HCT116 (cell line): ENCODE measurements around the gene BCKDK. TPM values are rescaled to one million over a fixed set of nuclear protein-coding genes. Genes with fewer than 3 reads are reported as not detected.

Experiments used
- ATAC-seq: fragments of 200-7000 bp; cut with Tn5 transposase; 2 replicates; pipeline ENCODE4 v1.9.1; 2020; ENCODE audit warnings: mild to moderate bottlenecking, moderate library complexity
- BruUV-seq: library from RNA; stranded (reverse); fragments of 400-500 nt; replicated peaks from 2 replicates; lab custom pipeline; 2021; lab: Mats Ljungman, UMichigan
- CTCF ChIA-PET: fragments of 300-600 bp; sonication (Branson Sonifier 250); formaldehyde crosslinking; loops from one replicate; lab custom pipeline; 2021; ENCODE audit warnings: antibody characterized with exemption; lab: Charles Lee
- POLR2A ChIA-PET: fragments of 300-600, 350-600 bp; sonication (Branson Sonifier 250); formaldehyde crosslinking; loops from one replicate; lab custom pipeline; 2021; ENCODE audit warnings: antibody characterized with exemption; lab: Charles Lee
- RAD21 ChIA-PET, 2 experiments: fragments of 300-600 bp; sonication (Branson Sonifier 250); formaldehyde crosslinking; loops; one replicate each; lab custom pipeline; 2023; ENCODE audit warnings: low total read pairs in 2 of 2; ENCODE audit not compliant: uncharacterized antibody in 2 of 2, unreplicated experiment in 2 of 2, low non-redundant PET in 1 of 2; lab: Charles Lee
- DNase-seq: peaks from one replicate; pipeline ENCODE4 v3.0.0-alpha.2; 2010; ENCODE audit warnings: low read depth, low spot score
- H2AFZ ChIP-seq: fragments of 200-600 bp; shearing (Covaris generic), sonication (generic); 2 replicates; pipeline ENCODE4 v1.6.1; 2017; ENCODE audit warnings: low read depth, mixed run types, mixed read lengths, antibody characterized with exemption, low read length; ENCODE audit not compliant: poor library complexity, severe bottlenecking
- H3K27ac ChIP-seq: 2 replicates; pipeline ENCODE4 v1.5.1; 2012; ENCODE audit warnings: low read depth, low read length
- H3K27me3 ChIP-seq: fragments of 200-600 bp; sonication (generic); 2 replicates; pipeline ENCODE4 v1.6.1; 2016; ENCODE audit warnings: mixed run types, low read length, mixed read lengths; ENCODE audit not compliant: insufficient read depth
- H3K36me3 ChIP-seq, 2 experiments: fragments of 200-500 bp in 1 of 2; fragments of 200-600 bp in 1 of 2; sonication (Bioruptor generic) in 1 of 2; sonication (generic) in 1 of 2; 2 replicates each; pipeline versions ENCODE4 v1.5.1 to v1.6.1; 2014 to 2016; ENCODE audit warnings: low read length in 2 of 2, inconsistent platforms in 1 of 2, mixed read lengths in 1 of 2, mixed run types in 1 of 2; ENCODE audit not compliant: insufficient read depth in 2 of 2, control insufficient read depth in 1 of 2
- H3K4me1 ChIP-seq, 2 experiments: fragments of 200-600 bp in 1 of 2; sonication (generic) in 1 of 2; 2 replicates each; pipeline versions ENCODE4 v1.5.1 to v1.6.1; 2012 to 2017; ENCODE audit warnings: low read length in 2 of 2, inconsistent platforms in 1 of 2, mild to moderate bottlenecking in 1 of 2, mixed read lengths in 1 of 2, mixed run types in 1 of 2, moderate library complexity in 1 of 2; ENCODE audit not compliant: insufficient read depth in 2 of 2, control insufficient read depth in 1 of 2
- H3K4me2 ChIP-seq: fragments of 200-600 bp; sonication (generic); 2 replicates; pipeline ENCODE4 v1.6.1; 2017; ENCODE audit warnings: mixed run types, low read length, mixed read lengths
- H3K4me3 ChIP-seq, 2 experiments: fragments of 200-600 bp in 1 of 2; sonication (generic) in 1 of 2; replicated peaks in 1 of 2; 2 replicates each; pipeline ENCODE4 v1.5.1; 2011 to 2016; ENCODE audit warnings: low read length in 2 of 2, control low read depth in 1 of 2, low read depth in 1 of 2, mild to moderate bottlenecking in 1 of 2, mixed read lengths in 1 of 2, mixed run types in 1 of 2
- H3K79me2 ChIP-seq: fragments of 200-600 bp; sonication (generic); 2 replicates; pipeline ENCODE4 v1.6.1; 2017; ENCODE audit warnings: mild to moderate bottlenecking, mixed run types, low read length, moderate library complexity, mixed read lengths; ENCODE audit not compliant: insufficient read depth
- H3K9ac ChIP-seq: fragments of 200-600 bp; sonication (generic); 2 replicates; pipeline ENCODE4 v1.6.1; 2016; ENCODE audit warnings: low read length, mixed read lengths
- H3K9me2 ChIP-seq: fragments of 200-600 bp; sonication (generic), shearing (Covaris generic); 2 replicates; pipeline ENCODE4 v1.6.1; 2017; ENCODE audit warnings: mixed run types, mild to moderate bottlenecking, moderate library complexity; ENCODE audit not compliant: insufficient read depth
- H3K9me3 ChIP-seq, 2 experiments: fragments of 200-500 bp in 1 of 2; fragments of 200-600 bp in 1 of 2; sonication (Bioruptor generic) in 1 of 2; sonication (generic) in 1 of 2; 2 replicates each; pipeline ENCODE4 v1.6.1; 2014 to 2017; ENCODE audit warnings: low read length in 2 of 2, mixed read lengths in 2 of 2, inconsistent platforms in 1 of 2, low read depth in 1 of 2, mild to moderate bottlenecking in 1 of 2, mixed run types in 1 of 2, moderate library complexity in 1 of 2; ENCODE audit not compliant: control insufficient read depth in 1 of 2, insufficient read depth in 1 of 2
- H4K20me1 ChIP-seq: fragments of 200-600 bp; sonication (generic), shearing (Covaris generic); 2 replicates; pipeline ENCODE4 v1.6.1; 2017; ENCODE audit warnings: mixed run types, mild to moderate bottlenecking, moderate library complexity; ENCODE audit not compliant: insufficient read depth
- EZH2 ChIP-seq: fragments of 200-600 bp; sonication (generic); IDR thresholded peaks from 2 replicates; pipeline ENCODE4 v1.6.1; 2017; ENCODE audit warnings: antibody characterized with exemption, mixed run types
- EZH2phosphoT487 ChIP-seq: fragments of 200-600 bp; IDR thresholded peaks from 2 replicates; pipeline ENCODE4 v1.6.1; 2018; ENCODE audit warnings: antibody characterized with exemption, borderline replicate concordance
- JUND ChIP-seq: IDR thresholded peaks from 2 replicates; pipeline ENCODE4 v1.6.1; 2012
- MAX ChIP-seq: IDR thresholded peaks from 2 replicates; pipeline ENCODE4 v1.6.1; 2012
- POLR2AphosphoS5 ChIP-seq: IDR thresholded peaks from 2 replicates; pipeline ENCODE4 v1.6.1; 2011; ENCODE audit warnings: mild to moderate bottlenecking, low read depth, low read length, moderate library complexity
- SRF ChIP-seq: IDR thresholded peaks from 2 replicates; pipeline ENCODE4 v1.6.1; 2012; ENCODE audit warnings: low read depth
- ZBTB33 ChIP-seq: IDR thresholded peaks from 2 replicates; pipeline ENCODE4 v1.6.1; 2011; ENCODE audit warnings: mild to moderate bottlenecking, low read length, moderate library complexity; ENCODE audit not compliant: insufficient replicate concordance; ENCODE audit errors: extremely low read depth
- ZFX ChIP-seq: fragments of 450-650 bp; IDR thresholded peaks from 2 replicates; pipeline ENCODE4 v1.6.1; 2017
- ZNF274 ChIP-seq: fragments of 200-500 bp; sonication (Bioruptor generic); IDR thresholded peaks from 2 replicates; pipeline ENCODE4 v1.6.1; 2014; ENCODE audit warnings: mild to moderate bottlenecking, low read depth, low read length, inconsistent platforms
- intact Hi-C: fragments of 100-400 bp; cut with micrococcal nuclease; formaldehyde crosslinking; loops from 2 replicates; pipeline ENCODE4 v1.10.0; 2022
- total RNA-seq: library from RNA; stranded (reverse); gene quantifications from one replicate; pipeline ENCODE4 v1.2.1, GENCODE V29; 2021; ENCODE audit not compliant: unreplicated experiment
- TF ChIP-seq, protein P1 (sequence below): IDR thresholded peaks from 2 replicates; pipeline ENCODE4 v1.6.1; 2012

The BCKDK gene
- total RNA-seq, 1 experiment from 2014 or later, result 60.7 TPM

DNA sequence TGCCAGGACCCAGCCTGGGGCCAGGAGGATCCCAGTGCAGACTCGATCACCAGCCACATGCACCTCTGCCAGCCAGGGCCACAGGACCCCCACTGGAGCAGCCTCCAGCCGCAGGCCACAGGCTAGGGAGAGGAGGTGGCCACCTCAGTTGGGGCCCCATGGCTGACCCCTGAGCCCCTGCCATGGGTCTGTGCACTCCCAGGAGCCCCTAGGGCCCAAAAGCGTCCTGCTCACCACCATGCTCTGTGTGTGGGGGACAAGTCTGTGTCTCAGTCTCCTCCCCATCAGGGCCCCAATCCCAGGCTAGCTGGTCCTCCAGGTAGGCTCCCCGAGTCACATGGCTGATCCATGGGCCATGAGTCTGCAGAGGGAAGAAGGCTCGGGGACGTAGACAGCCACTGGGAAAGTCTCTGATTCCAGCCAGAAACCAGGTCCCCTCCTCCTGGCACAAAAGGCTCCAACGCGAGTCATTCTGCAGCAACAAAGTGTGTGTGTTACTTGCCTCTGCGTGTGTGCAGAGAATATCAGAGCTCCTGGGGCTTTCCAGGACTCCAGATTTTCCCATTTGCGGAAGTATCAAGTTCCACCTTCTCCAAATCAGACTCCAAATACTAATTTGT lies 33.4 kb downstream of the BCKDK start:
- H3K27me3 ChIP-seq, result no peaks in the 10 kb centered on the region
- H3K9me2 ChIP-seq, result no peaks in the 10 kb centered on the region
- H3K79me2 ChIP-seq, result no peaks in the 10 kb centered on the region
- peak overlapping the region; percentile 30 to 48 for H3K4me3 ChIP-seq
- no peaks in the 10 kb centered on the region for H3K9me3 ChIP-seq
- CTCF ChIA-PET, result interaction anchor here (0.6 to 2.2 kb wide), 29 partner anchors 10 to 319 kb away, joined by 3 to 30 read pairs (median 5); partner anchors contain the start of genes ARMC5, HSD3B7, KAT8 and ZNF646
- no peak overlapping the region for H2AFZ ChIP-seq
- H3K27ac ChIP-seq, result peak overlapping the region; percentile 70
- TF ChIP-seq ZNF274, result no peak
- no peak for TF ChIP-seq EZH2
- no peak for TF ChIP-seq POLR2AphosphoS5
- TF ChIP-seq EZH2phosphoT487, result no peak
- no peak for TF ChIP-seq ZBTB33
- TF ChIP-seq MAX, result no peak
- TF ChIP-seq, protein P1, sequence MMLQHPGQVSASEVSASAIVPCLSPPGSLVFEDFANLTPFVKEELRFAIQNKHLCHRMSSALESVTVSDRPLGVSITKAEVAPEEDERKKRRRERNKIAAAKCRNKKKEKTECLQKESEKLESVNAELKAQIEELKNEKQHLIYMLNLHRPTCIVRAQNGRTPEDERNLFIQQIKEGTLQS, result no peak
- no peak for TF ChIP-seq JUND
- TF ChIP-seq ZFX, result no peak
- TF ChIP-seq SRF, result no peak
- POLR2A ChIA-PET, result interaction anchor here (0.6 to 9.9 kb wide), 11 partner anchors 11 to 1021 kb away, joined by 3 to 84 read pairs (median 4); partner anchors contain the start of genes FUS, HSD3B7 and KAT8
- no peak for ATAC-seq
- RAD21 ChIA-PET, result interaction anchor here (0.6 to 1.8 kb wide), 10 partner anchors 24 to 241 kb away, joined by 3 to 10 read pairs (median 4); partner anchors contain the start of genes HSD3B7 (in 2 of the 2), KAT8 (in 2 of the 2), ZNF646 (in 1 of the 2) and ZNF668 (in 1 of the 2)
- intact Hi-C loops, result loop anchor here (1.0 kb wide), 2 partner anchors 24 to 47 kb away; partner anchors contain the start of genes KAT8 and VKORC1
- no peaks in the 10 kb centered on the region for H3K36me3 ChIP-seq
- H4K20me1 ChIP-seq, result no peaks in the 10 kb centered on the region
- no TSS peak for BruUV-seq
- H3K4me1 ChIP-seq, result peaks cover 36 to 53% of the 10 kb centered on the region in 2 experiments
- peak overlapping the region; percentile 69 for H3K9ac ChIP-seq
- H3K4me2 ChIP-seq, result peak overlapping the region; percentile 79
- no peak for DNase-seq
